Adipose tissue (tissue), 3 donors: ENCODE results near the gene SEPHS1. TPM values are rescaled to one million over a fixed set of nuclear protein-coding genes. Genes with fewer than 3 reads are reported as not detected.
"Not testable (repeated sequence)": the region's sequence is repeated elsewhere in the genome, so short reads cannot be mapped to it uniquely, and the experiment has no call there.

Experiments used
- H3K27ac ChIP-seq: one replicate; pipeline ENCODE4 v1.5.1; 2013; ENCODE audit warnings: low read depth, low read length
- WGBS, 3 donors: extraction: QIAGEN DNeasy Blood & Tissue Kit; methylation state at CpG; one replicate each; pipeline ENCODE4 v1.1.7; 2013; 5-methylcytosine and 5-hydroxymethylcytosine counted together
- polyA plus RNA-seq, 3 donors: library from polyadenylated mRNA; stranded (reverse); fragments of 200-250 nt; gene quantifications; one replicate each; pipeline ENCODE4 v1.2.3, GENCODE V29; 2013
- donor health status: healthy with polysubstance abuse.
- donor health status: Bipolar disorder and iron deficiency.
- donor health status: healthy.

The SEPHS1 gene
- polyA plus RNA-seq, 3 donors: 22.9 to 43.0 (median 39.8) TPM

DNA sequence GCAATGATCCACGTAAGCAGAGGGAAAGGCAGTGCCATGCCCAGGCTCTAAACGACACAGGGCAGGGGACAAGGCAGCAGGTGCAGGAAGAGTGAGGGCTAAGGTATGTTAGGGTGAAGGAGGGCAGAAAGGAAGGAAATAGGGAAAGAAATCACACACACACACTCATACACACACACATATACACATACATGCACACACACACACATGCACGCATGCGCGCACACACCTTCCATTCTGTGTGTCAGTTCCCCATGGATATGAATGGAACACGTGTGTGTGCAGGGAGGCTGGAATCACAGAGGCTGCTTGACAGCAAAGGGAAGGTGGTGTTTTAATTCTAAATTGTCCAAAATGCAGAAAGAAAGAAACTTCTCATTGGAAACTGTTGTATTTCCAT, 42.0 kb downstream of the SEPHS1 start:
- WGBS, 3 donors: 74 to 93% (median 86%) methylated on average over 6 of the region's 6 CpGs
- H3K27ac ChIP-seq: no peak overlapping the region

DNA sequence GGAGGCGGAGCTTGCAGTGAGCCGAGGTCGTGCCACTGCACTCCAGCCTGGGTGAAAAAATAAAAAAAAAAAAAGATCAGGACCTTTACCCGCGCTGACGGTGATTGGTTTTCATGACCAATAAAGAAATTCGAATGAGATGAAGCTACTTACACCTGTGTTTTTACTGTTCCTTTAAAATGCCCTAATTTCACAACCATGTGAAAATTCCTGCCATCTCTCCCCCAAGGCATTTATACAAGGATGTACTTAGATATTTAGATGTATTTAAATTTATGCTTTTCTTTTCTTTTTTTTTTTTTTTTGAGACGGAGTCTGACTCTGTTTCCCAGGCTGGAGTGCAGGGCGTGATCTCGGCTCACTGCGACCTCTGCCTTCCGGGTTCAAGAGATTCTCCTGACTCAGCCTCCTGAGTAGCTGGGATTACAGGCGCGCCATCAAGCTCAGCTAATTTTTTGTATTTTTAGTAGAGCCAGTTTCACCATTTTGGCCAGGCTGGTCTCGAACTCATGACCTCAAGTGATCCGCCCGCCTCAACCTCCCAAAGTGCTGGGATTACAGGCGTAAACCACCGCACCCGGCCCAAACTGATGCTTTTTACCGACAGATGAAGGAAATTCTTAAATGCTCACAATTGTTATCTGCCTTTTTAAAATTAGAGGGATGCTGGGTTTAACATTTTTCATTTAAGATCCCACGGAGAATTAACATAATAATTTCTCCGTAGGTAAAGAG, 45.1 kb downstream of the SEPHS1 start:
- no peak overlapping the region for H3K27ac ChIP-seq
- WGBS, 3 donors: 77 to 85% (median 83%) methylated on average over 23 of the region's 23 CpGs

GRCh38 chr10:13299437-13300287, 48.4 kb downstream of the SEPHS1 start, which contains the start of gene PHYH:
Gene PHYH, minus strand, starts transcription at chr10:13300064. Its CDS starts 22 bp downstream, at chr10:13300042.
- peak within 1 kb of the TSS; percentile 99 for H3K27ac ChIP-seq
- 0 to 1% (median 0%) methylated on average over 71 to 88 of the region's 88 CpGs for WGBS, 3 donors

DNA sequence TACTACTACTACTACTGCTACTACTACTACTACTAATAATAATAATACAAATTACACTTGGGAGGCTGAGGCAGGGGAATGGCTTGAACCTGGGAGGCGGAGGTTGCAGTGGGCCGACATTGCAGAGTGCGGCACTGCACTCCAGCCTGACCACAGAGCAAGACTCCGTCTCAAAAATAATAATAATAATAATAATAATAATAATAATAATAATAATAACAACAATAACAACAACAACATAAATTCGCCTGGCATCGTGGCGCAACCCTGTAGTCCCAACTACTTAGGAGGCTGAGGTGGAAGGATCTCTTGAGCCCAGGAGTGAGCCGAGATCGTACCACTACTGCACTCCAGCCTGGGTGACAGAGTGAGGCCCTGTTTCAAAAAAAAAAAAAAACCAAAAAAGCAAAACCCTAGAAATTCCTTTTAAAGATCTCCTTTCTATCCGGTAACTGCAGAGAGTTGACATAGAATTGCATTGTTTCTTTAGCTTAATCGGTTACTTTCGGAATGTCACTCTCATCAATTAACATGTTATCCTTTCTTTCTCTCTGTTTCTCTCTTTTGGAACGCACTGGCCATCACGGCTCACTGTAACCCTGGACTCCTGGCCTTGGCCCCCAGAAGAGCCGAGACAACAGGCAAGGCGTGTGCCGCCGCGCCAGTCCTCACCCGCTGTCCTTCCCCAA, 49.2 kb downstream of the SEPHS1 start:
- 37 to 43% (median 40%) methylated on average over 18 to 20 of the region's 20 CpGs for WGBS, 3 donors
- H3K27ac ChIP-seq: no peak overlapping the region

DNA sequence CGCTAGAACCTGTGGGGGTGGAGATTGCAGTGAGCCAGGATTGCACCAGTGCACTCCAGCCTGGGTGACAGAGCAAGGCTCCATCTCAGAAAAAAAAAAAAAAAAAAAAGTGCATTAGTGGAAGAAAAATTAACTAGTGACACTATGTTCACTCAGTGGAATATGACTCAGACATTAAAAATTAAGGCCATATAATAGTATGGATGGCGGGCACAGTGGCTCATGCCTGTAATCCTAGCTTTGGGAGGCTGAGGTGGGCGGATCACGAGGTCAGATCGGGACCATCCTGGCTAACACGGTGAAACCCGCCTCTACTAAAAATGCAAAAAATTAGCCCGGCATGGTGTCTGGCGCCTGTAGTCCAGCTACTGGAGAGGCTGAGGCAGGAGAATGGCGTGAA, 51.6 kb downstream of the SEPHS1 start:
- WGBS, 3 donors: 93 to 97% (median 97%) methylated on average over 8 to 10 of the region's 10 CpGs
- no peak overlapping the region for H3K27ac ChIP-seq

DNA sequence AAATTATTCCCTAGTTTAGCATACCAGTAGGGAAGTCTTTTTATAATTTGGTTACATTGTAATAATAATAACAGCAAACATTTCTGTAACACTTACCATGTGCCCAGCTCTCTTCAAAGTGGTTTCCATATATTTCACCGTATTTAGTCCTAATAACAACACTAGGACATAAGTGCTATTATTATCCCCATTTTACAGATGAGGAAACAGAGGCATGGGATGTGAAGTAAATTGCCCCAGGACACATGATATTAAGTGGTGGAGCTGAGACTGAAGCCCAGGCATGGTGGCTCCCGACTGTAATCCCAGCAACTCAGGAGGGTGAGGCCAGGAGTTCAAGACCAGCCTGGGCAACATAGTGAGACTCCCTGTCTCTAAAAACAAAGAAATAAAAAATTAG, 53.3 kb downstream of the SEPHS1 start:
- H3K27ac ChIP-seq: no peak overlapping the region

GRCh38 chr10:13291821-13292773, 56.0 kb downstream of the SEPHS1 start:
- WGBS, 3 donors: 91 to 96% (median 93%) methylated on average over 19 of the region's 19 CpGs
- H3K27ac ChIP-seq: no peak overlapping the region

More for the DNA sequence above, 53.3 kb downstream of the SEPHS1 start:
- 92 to 97% (median 93%) methylated on average over 2 of the region's 2 CpGs for WGBS, 3 donors

DNA sequence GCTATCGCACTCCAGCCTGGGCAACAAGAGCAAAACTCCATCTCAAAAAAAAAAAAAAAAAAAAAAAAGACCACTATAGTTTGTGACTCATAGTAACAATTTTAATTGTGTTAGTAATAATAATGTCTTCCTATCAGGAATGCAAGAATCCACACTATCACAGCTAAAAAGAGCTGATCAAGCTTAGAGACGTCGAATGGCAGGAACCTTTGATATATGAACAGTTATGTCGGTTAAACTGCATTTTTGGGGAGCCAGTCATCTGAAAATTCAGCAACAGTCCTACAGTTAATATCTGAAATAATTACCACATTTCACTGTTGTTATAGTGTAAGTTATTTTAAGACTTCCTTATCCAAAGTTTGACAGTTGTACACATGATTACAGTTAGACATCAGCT, 57.0 kb downstream of the SEPHS1 start:
- WGBS, 3 donors: 91 to 95% (median 94%) methylated on average over 4 of the region's 4 CpGs
- H3K27ac ChIP-seq: no peak overlapping the region

DNA sequence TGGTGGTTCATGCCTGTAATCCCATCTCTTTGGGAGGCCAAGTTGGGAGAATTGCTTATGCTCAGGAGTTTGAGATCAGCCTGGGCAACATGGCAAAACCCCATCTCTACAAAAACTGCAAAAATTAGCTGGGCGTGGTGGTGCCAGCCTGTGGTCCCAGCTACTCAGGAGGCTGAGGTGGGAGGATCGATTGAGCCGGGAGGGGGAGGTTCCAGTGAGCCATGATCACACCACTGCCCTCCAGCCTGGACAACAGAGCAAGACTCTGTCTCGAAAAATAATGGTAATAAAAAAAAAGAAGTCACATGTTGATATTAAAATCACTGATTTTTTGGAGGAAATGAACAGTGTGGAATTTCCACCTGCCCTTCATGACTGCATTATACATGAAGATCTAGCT, 64.0 kb downstream of the SEPHS1 start:
- WGBS, 3 donors: 88 to 95% (median 92%) methylated on average over 4 of the region's 4 CpGs
- no peak overlapping the region for H3K27ac ChIP-seq

DNA sequence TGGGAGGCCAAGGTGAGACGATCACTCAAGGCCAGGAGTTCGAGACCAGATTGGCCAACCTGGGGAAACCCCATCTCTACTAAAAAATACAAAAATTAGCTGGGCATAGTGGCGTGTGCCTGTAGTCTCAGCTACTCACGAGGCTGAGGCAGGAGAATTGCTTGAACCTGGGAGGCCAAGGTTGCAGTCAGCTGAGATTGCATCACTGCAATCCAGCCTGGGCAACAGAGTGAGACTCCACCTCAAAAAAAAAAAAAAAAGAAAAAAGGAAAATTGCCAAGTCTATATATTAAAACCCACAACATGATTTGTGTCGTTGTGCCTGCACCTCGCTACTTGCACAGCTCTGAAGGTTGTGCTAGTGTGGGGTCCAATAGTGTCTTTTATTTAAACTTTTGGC, 65.7 kb downstream of the SEPHS1 start:
- not testable (repeated sequence) for H3K27ac ChIP-seq
- WGBS, 3 donors: 88 to 94% (median 94%) methylated on average over 6 of the region's 6 CpGs

GRCh38 chr10:13276749-13277365, 71.2 kb downstream of the SEPHS1 start:
- 46 to 60% (median 59%) methylated on average over 4 of the region's 4 CpGs for WGBS, 3 donors

GRCh38 chr10:13276146-13276545, 71.9 kb downstream of the SEPHS1 start:
- 96 to 98% (median 96%) methylated on average over 11 of the region's 11 CpGs for WGBS, 3 donors
- not testable (repeated sequence) for H3K27ac ChIP-seq

More at GRCh38 chr10:13276749-13277365, 71.2 kb downstream of the SEPHS1 start:
- H3K27ac ChIP-seq: no peak overlapping the region

DNA sequence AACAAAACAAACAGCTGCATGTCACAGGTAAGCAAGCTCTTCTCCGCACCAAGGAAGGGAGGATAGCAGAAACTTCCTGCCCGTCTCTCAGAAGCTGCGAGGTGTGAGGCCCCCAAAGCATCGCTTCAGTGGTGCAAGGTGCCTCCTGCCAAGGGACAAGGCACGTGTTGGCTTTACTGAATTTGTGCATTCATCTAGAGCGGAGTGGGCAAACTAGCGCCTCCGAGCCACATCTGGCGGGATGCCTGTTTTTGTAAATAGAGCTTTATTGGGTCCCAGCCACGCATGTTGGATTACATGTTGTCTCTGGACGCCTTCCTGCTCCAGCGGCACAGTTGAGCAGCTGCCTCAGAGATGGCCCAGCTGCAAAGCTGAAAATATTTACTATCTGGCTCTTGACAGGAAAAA, 75.9 kb downstream of the SEPHS1 start:
- H3K27ac ChIP-seq: no peak overlapping the region

GRCh38 chr10:13271552-13272163, 76.4 kb downstream of the SEPHS1 start:
- H3K27ac ChIP-seq: no peak overlapping the region
- 43 to 52% (median 45%) methylated on average over 13 to 14 of the region's 14 CpGs for WGBS, 3 donors

More for the DNA sequence above, 75.9 kb downstream of the SEPHS1 start:
- 58 to 78% (median 66%) methylated on average over 12 of the region's 12 CpGs for WGBS, 3 donors

DNA sequence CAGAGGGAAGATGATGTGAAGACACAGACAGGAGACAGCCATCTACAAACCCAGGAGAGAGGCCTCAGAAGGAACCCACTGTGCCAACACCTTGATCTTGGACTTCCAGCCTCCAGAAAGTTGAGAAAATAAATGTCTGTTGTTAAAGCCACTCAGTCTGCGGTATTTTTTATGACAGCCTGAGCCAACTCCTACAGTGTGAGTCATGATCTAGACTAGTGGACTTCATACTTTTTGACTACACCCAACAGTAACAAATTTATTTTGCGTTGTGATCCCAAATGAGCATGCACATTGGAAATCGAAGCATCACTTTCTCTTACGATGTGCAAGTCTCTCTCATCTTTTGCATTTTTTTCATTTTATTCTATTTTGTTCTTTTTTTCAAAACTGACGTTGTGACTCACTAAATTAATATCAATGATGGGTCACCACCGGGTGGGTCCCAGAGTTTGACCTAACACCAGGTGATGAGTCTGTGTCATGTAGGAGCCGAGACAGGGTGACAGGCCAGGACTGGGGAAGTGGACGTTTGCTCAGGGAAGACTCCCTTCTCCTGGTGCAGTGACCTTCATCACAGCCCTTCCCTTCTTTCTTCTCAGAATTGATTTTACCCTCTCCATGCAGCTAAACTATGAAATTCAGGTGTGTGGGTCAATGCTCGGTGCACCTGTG, 77.1 kb downstream of the SEPHS1 start:
- WGBS, 3 donors: 77 to 83% (median 80%) methylated on average over 9 of the region's 9 CpGs
- no peak overlapping the region for H3K27ac ChIP-seq

- no peak overlapping the region for H3K27ac ChIP-seq
- 24 to 51% (median 26%) methylated on average over 3 of the region's 3 CpGs for WGBS, 3 donors
Observed at GRCh38 chr10:13268841-13269240, 79.3 kb downstream of the SEPHS1 start.
